Cortex of kidney (tissue), 1 donor: ENCODE data around the gene C16orf46.

Source experiments
- DNase-seq: peaks from one replicate; lab custom pipeline; 2025; lab: John Stamatoyannopoulos, UW

Gene C16orf46

DNA sequence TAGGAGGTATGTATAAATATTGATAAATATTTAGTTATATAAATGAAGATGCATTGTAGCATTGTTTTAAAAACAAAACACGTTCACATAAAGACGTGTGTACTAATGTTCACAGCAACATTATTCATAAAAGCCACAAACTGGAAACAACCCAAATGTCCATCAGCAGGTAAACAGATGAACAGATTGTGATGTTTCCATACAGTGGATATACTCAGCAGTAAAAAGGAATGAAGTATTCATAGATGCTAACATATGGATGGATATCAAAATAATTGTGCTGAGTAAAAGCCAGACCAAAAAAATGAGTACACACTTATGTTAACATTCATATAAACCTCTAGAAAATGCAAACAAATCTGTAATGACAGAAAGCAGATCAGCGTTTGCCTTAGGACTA is 64.1 kb downstream of the C16orf46 start:
- no peak for DNase-seq
